Trophoblast cell (in vitro differentiated cells and primary cell): ENCODE data around the gene NFIB.

Experiments used
- DNase-seq, 2 donors: peaks; one replicate each; pipeline ENCODE4 v3.0.0-alpha.2; 2016
- H2AFZ ChIP-seq: 2 replicates; pipeline ENCODE4 v1.6.1; 2013; ENCODE audit warnings: low read length, moderate library complexity, mild to moderate bottlenecking; ENCODE audit not compliant: insufficient read depth, poor library complexity
- H2AK5ac ChIP-seq: 2 replicates; pipeline ENCODE4 v1.6.1; 2013; ENCODE audit warnings: mild to moderate bottlenecking, low read length
- H2BK120ac ChIP-seq: 2 replicates; pipeline ENCODE4 v1.6.1; 2013; ENCODE audit warnings: low read length, mild to moderate bottlenecking, moderate library complexity; ENCODE audit not compliant: insufficient read depth, poor library complexity
- H2BK12ac ChIP-seq: 2 replicates; pipeline ENCODE4 v1.6.1; 2013; ENCODE audit warnings: mild to moderate bottlenecking, low read length, moderate library complexity
- H2BK5ac ChIP-seq: 2 replicates; pipeline ENCODE4 v1.6.1; 2013; ENCODE audit warnings: low read length, low read depth, moderate library complexity, mild to moderate bottlenecking; ENCODE audit not compliant: poor library complexity
- H3K14ac ChIP-seq: 2 replicates; pipeline ENCODE4 v1.6.1; 2013; ENCODE audit warnings: mild to moderate bottlenecking, low read length
- H3K18ac ChIP-seq: 2 replicates; pipeline ENCODE4 v1.6.1; 2013; ENCODE audit warnings: mild to moderate bottlenecking, low read length
- H3K23ac ChIP-seq: 2 replicates; pipeline ENCODE4 v1.6.1; 2013; ENCODE audit warnings: low read length
- H3K27ac ChIP-seq: 2 replicates; pipeline ENCODE4 v1.5.1; 2013; ENCODE audit warnings: low read depth, mild to moderate bottlenecking, inconsistent platforms, low read length, moderate library complexity
- H3K27me3 ChIP-seq: 2 replicates; pipeline ENCODE4 v1.6.1; 2013; ENCODE audit warnings: inconsistent platforms, mild to moderate bottlenecking, low read length, moderate library complexity; ENCODE audit not compliant: insufficient read depth
- H3K36me3 ChIP-seq, 2 experiments: 1 replicate in 1 of 2; 2 replicates in 1 of 2; pipeline ENCODE4 v1.6.1; 2013; ENCODE audit warnings: low read length in 2 of 2, mild to moderate bottlenecking in 2 of 2, moderate library complexity in 1 of 2; ENCODE audit not compliant: insufficient read depth in 2 of 2, control insufficient read depth in 1 of 2
- H3K4ac ChIP-seq: 2 replicates; pipeline ENCODE4 v1.6.1; 2013; ENCODE audit warnings: low read depth, mild to moderate bottlenecking, low read length, moderate library complexity
- H3K4me1 ChIP-seq, 2 experiments: 1 replicate in 1 of 2; 2 replicates in 1 of 2; pipeline ENCODE4 v1.6.1; 2013; ENCODE audit warnings: low read length in 2 of 2, mild to moderate bottlenecking in 2 of 2, moderate library complexity in 1 of 2; ENCODE audit not compliant: insufficient read depth in 2 of 2, control insufficient read depth in 1 of 2
- H3K4me2 ChIP-seq: 2 replicates; pipeline ENCODE4 v1.6.1; 2013; ENCODE audit warnings: inconsistent platforms, mild to moderate bottlenecking, low read length, moderate library complexity
- H3K4me3 ChIP-seq: 2 replicates; pipeline ENCODE4 v1.5.1; 2013; ENCODE audit warnings: mild to moderate bottlenecking, low read depth, low read length, inconsistent platforms
- H3K79me1 ChIP-seq: one replicate; pipeline ENCODE4 v1.6.1; 2013; ENCODE audit warnings: low read length
- H3K79me2 ChIP-seq: 2 replicates; pipeline ENCODE4 v1.6.1; 2013; ENCODE audit warnings: low read length, mild to moderate bottlenecking; ENCODE audit not compliant: control insufficient read depth, insufficient read depth, poor library complexity
- H3K9ac ChIP-seq: 2 replicates; pipeline ENCODE4 v1.6.1; 2013; ENCODE audit warnings: mild to moderate bottlenecking, low read length
- H3K9me3 ChIP-seq: 2 replicates; pipeline ENCODE4 v1.6.1; 2013; ENCODE audit warnings: low read depth, mild to moderate bottlenecking, control low read depth, inconsistent platforms, low read length; ENCODE audit not compliant: insufficient read depth
- H4K12ac ChIP-seq: 2 replicates; pipeline ENCODE4 v1.6.1; 2013; ENCODE audit warnings: low read depth, mild to moderate bottlenecking, low read length, moderate library complexity
- H4K8ac ChIP-seq: 2 replicates; pipeline ENCODE4 v1.6.1; 2013; ENCODE audit warnings: low read depth, mild to moderate bottlenecking, low read length, moderate library complexity
- H4K91ac ChIP-seq: one replicate; pipeline ENCODE4 v1.6.1; 2013; ENCODE audit warnings: low read depth, mild to moderate bottlenecking, low read length, moderate library complexity
- whole genome bisulfite sequencing: extraction: QIAGEN DNeasy Blood & Tissue Kit; methylation state at CpG from one replicate; pipeline ENCODE4 v1.1.7; 2013; ENCODE audit warnings: missing lambda C conversion rate; ENCODE audit not compliant: insufficient read length, insufficient coverage; ENCODE audit errors: extremely low coverage; 5-methylcytosine and 5-hydroxymethylcytosine counted together

NFIB gene

DNA sequence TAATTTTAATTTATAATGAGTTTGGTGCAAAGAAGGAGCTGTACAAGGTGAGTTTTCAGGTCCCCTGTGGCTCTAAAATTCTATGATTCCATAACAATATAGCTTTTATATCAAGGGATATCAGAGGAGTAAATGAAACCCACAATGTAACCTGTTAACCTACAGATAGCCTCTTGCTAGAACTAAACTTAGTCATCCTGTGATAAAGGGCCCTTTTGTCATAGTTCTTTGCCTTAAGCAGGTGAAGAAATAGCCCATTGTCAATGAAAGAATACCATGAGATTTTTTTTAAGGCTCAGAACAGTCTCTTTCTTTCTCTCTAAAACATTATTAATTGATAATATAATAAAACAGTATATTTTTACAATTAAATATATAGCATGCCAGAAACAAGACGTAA is 127.8 kb downstream of the NFIB start:
- Histone ChIP-seq H2BK5ac (no peak overlapping the region), H3K23ac (no peak overlapping the region), H3K4me1 (no peaks in the 10 kb centered on the region), H3K14ac (no peak overlapping the region), H2AFZ (no peak overlapping the region), H3K9ac (no peak overlapping the region), H4K8ac (no peak overlapping the region), H4K12ac (no peak overlapping the region), H2AK5ac (no peak overlapping the region), H2BK12ac (no peak overlapping the region), H3K18ac (no peak overlapping the region), H3K79me1 (no peaks in the 10 kb centered on the region), H4K91ac (no peak overlapping the region), H3K27ac (no peak overlapping the region), H3K27me3 (no peaks in the 10 kb centered on the region), H3K9me3 (no peaks in the 10 kb centered on the region), H3K4me3 (no peak overlapping the region), H3K4ac (no peak overlapping the region), H3K4me2 (no peak overlapping the region), H3K79me2 (no peaks in the 10 kb centered on the region), H2BK120ac (no peak overlapping the region), H3K36me3 (no peaks in the 10 kb centered on the region)
- no CpG with 5 or more reads among the region's 1 CpG for WGBS
- DNase-seq = no peak

DNA sequence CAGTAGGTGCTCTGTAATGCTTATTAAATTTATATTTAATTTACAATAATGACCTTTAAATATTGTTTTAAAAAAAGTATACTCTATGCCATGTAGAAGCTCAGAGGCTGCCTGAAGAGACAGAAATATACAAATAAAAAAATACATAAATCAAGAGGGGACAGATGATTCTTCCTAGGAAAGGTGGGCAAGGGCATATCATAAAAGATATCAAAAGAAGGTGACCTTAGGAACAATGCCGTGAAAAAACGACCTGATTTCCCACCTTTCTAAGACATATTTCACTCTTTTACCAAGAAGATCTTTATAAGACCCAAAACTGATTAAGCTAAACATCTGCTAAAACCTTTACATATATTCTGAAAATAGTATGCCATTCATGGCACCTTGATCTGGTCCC is 128.9 kb downstream of the NFIB start:
- Histone ChIP-seq H3K9ac (no peak overlapping the region), H2BK120ac (no peak overlapping the region), H3K14ac (no peak overlapping the region), H3K27me3 (no peaks in the 10 kb centered on the region), H3K4me1 (no peaks in the 10 kb centered on the region), H3K4me3 (no peak overlapping the region), H2AK5ac (no peak overlapping the region), H3K4ac (no peak overlapping the region), H3K36me3 (no peaks in the 10 kb centered on the region), H3K23ac (no peak overlapping the region), H4K12ac (no peak overlapping the region), H3K79me2 (no peaks in the 10 kb centered on the region), H2BK12ac (no peak overlapping the region), H3K4me2 (no peak overlapping the region), H4K8ac (no peak overlapping the region), H3K27ac (no peak overlapping the region), H3K18ac (no peak overlapping the region), H3K79me1 (no peaks in the 10 kb centered on the region), H2BK5ac (no peak overlapping the region), H4K91ac (no peak overlapping the region), H2AFZ (no peak overlapping the region), H3K9me3 (no peaks in the 10 kb centered on the region)
- no CpG with 5 or more reads among the region's 2 CpGs for WGBS
- DNase-seq = no peak

DNA sequence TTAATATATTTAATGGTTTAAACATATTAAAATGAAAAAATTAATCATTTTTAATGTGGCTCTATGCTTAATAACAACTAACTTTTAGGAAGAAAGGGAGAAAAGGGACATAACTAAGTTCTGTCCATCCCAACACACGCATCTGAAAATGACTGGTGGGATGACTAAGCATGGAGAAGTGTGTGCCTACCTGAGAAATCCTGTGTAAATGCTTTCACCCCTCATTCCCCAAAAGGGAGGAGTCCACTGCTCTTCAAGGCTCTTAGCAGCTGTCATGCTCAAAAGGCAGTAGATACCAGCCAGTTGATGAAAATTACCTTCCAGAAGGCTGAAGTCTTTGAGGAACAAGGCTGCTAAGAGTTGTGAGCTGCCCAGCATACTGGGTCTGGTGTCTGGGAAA is 130.9 kb downstream of the NFIB start:
- Histone ChIP-seq H2BK120ac (no peak overlapping the region), H3K4me1 (no peaks in the 10 kb centered on the region), H2BK5ac (no peak overlapping the region), H3K18ac (no peak overlapping the region), H4K8ac (no peak overlapping the region), H3K23ac (no peak overlapping the region), H4K91ac (no peak overlapping the region), H3K9ac (no peak overlapping the region), H2AK5ac (no peak overlapping the region), H3K27me3 (no peaks in the 10 kb centered on the region), H3K9me3 (no peaks in the 10 kb centered on the region), H2AFZ (no peak overlapping the region), H3K27ac (no peak overlapping the region), H3K4me3 (no peak overlapping the region), H4K12ac (no peak overlapping the region), H3K14ac (no peak overlapping the region), H3K4ac (no peak overlapping the region), H3K36me3 (no peaks in the 10 kb centered on the region), H2BK12ac (no peak overlapping the region), H3K79me1 (no peaks in the 10 kb centered on the region), H3K4me2 (no peak overlapping the region), H3K79me2 (no peaks in the 10 kb centered on the region)
- DNase-seq = no peak
- no CpG with 5 or more reads among the region's 1 CpG for WGBS

DNA sequence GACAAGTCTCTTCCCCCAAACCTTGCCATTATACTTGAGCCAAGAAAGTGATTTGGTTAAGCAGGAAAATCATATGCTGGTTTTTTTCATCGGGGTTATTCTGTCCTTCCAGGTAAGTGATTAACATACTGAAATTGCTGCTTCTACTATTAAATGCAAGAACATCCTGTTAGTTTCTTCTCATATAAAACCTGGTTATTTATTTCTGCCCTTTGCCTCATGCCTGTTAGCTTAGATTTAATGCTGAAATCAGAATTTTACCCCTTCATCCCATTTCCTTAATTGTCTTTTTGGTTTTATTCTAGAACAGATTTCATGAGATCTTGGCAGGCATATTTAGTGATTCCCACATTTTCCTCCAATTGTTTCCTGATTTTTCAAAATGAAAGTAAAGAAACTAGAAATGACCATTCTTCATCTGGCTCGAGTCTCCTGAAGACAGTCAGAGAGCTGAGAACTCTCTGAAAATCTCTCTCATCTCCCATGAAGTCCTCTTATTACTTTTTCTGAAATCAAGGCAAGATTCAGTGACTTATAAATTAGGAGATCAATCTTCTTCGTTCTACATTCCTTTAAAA is 132.9 kb downstream of the NFIB start:
- no peak overlapping the region for H3K27ac ChIP-seq
- H3K18ac ChIP-seq = no peak overlapping the region
- H3K4ac ChIP-seq = no peak overlapping the region
- no peak overlapping the region for H2BK120ac ChIP-seq
- H3K9me3 ChIP-seq = no peaks in the 10 kb centered on the region
- H3K4me1 ChIP-seq = no peaks in the 10 kb centered on the region
- no peak overlapping the region for H2BK12ac ChIP-seq
- H2AK5ac ChIP-seq = no peak overlapping the region
- no peak overlapping the region for H3K9ac ChIP-seq
- H2BK5ac ChIP-seq = no peak overlapping the region
- no peak overlapping the region for H3K23ac ChIP-seq
- no peak overlapping the region for H3K4me3 ChIP-seq
- H3K36me3 ChIP-seq = no peaks in the 10 kb centered on the region
- no peak overlapping the region for H3K14ac ChIP-seq
- no peak overlapping the region for H3K4me2 ChIP-seq
- H3K79me2 ChIP-seq = no peaks in the 10 kb centered on the region
- H4K91ac ChIP-seq = no peak overlapping the region
- H2AFZ ChIP-seq = no peak overlapping the region
- no CpG with 5 or more reads among the region's 3 CpGs for WGBS
- H3K27me3 ChIP-seq = no peaks in the 10 kb centered on the region
- DNase-seq = no peak
- no peak overlapping the region for H4K12ac ChIP-seq
- no peaks in the 10 kb centered on the region for H3K79me1 ChIP-seq
- H4K8ac ChIP-seq = no peak overlapping the region
